ENCODE data around the gene OR10P1.

OR10P1 gene

DNA sequence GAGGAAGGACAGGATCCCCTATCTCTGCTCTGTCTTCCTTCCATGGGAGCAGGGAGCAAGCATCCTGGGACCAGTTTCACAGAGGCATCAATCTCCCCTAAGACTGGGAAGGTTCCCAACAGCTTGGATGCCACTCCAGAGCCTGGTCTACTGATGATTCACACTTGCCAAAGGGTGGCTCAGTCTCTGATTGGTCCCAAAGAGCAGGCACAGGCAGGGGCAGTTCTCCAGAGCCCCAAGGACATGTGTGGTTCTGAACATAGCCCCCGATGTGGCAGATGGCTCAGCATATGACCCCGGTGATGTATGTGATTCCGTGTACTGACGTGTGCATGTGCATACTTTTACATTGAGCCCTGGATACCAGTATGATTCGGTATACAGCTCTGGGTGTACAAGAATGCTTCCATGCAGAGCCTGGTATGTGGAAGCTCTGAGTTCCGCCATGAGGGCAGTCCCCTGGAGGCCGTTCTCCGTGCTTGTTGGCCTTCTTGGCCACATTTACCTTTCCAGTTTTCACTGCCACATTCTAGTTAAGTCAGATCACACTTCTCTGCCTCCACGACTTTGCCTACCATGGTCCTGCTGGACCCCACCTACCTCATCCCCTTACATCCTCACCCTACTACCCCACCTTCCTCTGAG is 49.8 kb downstream of the OR10P1 start:
- DNase-seq: no peak
